Activated CD4-positive, alpha-beta T cell treated with anti-CD3 and anti-CD28 coated beads for 24 hours (primary cell): ENCODE measurements around the gene C1QTNF6.

Experiments
- DNase-seq, 2 donors: peaks; one replicate each; pipeline ENCODE4 v3.0.0-alpha.2; 2020; ENCODE audit warnings: low read depth in 2 of 2

The C1QTNF6 gene

GRCh38 chr22:37223965-37224551 is 36.0 kb upstream of the C1QTNF6 start:
- DNase-seq = no peak

- no peak for DNase-seq
Measured at GRCh38 chr22:37222440-37222971, 34.5 kb upstream of the C1QTNF6 start.

- DNase-seq = no peak
Measured at GRCh38 chr22:37221424-37222333, 33.6 kb upstream of the C1QTNF6 start.

GRCh38 chr22:37220543-37220981 is 32.5 kb upstream of the C1QTNF6 start:
- no peak for DNase-seq

GRCh38 chr22:37219533-37219932 is 31.5 kb upstream of the C1QTNF6 start:
- DNase-seq = no peak

GRCh38 chr22:37218771-37219411 is 30.8 kb upstream of the C1QTNF6 start:
- DNase-seq = peak in 1 of 2 donors; percentile 45

GRCh38 chr22:37218399-37218770 is 30.3 kb upstream of the C1QTNF6 start:
- DNase-seq = no peak

GRCh38 chr22:37215890-37216289 is 27.8 kb upstream of the C1QTNF6 start:
- DNase-seq = no peak

GRCh38 chr22:37214731-37215030 is 26.6 kb upstream of the C1QTNF6 start:
- no peak for DNase-seq

- DNase-seq = no peak
Measured at GRCh38 chr22:37213941-37214730, 26.1 kb upstream of the C1QTNF6 start.

GRCh38 chr22:37213218-37213855 is 25.3 kb upstream of the C1QTNF6 start:
- no peak for DNase-seq

GRCh38 chr22:37212174-37212906 is 24.3 kb upstream of the C1QTNF6 start, which contains the start of gene SSTR3:
SSTR3 (minus strand) TSS chr22:37212477; CDS start chr22:37207803, 4,674 bp downstream.
- no peak for DNase-seq

GRCh38 chr22:37211866-37212173 is 23.8 kb upstream of the C1QTNF6 start:
- DNase-seq = no peak

- DNase-seq = no peak
Measured at GRCh38 chr22:37211075-37211865, 23.2 kb upstream of the C1QTNF6 start.

GRCh38 chr22:37210041-37210803 is 22.2 kb upstream of the C1QTNF6 start:
- DNase-seq = no peak

GRCh38 chr22:37209140-37209845 is 21.2 kb upstream of the C1QTNF6 start:
- DNase-seq = no peak

GRCh38 chr22:37208401-37209139 is 20.5 kb upstream of the C1QTNF6 start:
- no peak for DNase-seq

GRCh38 chr22:37207981-37208380 is 19.9 kb upstream of the C1QTNF6 start:
- DNase-seq = no peak
